Vagina (tissue), 2 donors: ENCODE measurements around the gene ANGPTL4. TPM values are rescaled to one million over a fixed set of nuclear protein-coding genes. Genes with fewer than 3 reads are reported as not detected.

Experiments used
- DNase-seq, 2 donors: peaks; one replicate each; pipeline ENCODE4 v3.0.0-alpha.2; 2017; ENCODE audit errors: extremely low spot score in 2 of 2
- H3K27ac ChIP-seq: fragments of 200-600 bp; sonication (generic); one replicate; pipeline ENCODE4 v1.5.1; 2019
- H3K27me3 ChIP-seq: fragments of 200-600 bp; sonication (generic); one replicate; pipeline ENCODE4 v1.5.1; 2019
- H3K36me3 ChIP-seq, 2 donors: fragments of 200-600 bp; sonication (generic); one replicate each; pipeline ENCODE4 v1.5.1; 2017 to 2019
- H3K4me1 ChIP-seq: fragments of 200-600 bp; sonication (generic); one replicate; pipeline ENCODE4 v1.5.1; 2019
- H3K4me3 ChIP-seq, 2 donors: fragments of 200-600 bp; sonication (generic); 1 replicate in 1 of 2; 2 replicates in 1 of 2; pipeline ENCODE4 v1.5.1; 2016 to 2019
- H3K9me3 ChIP-seq: fragments of 200-600 bp; sonication (generic); one replicate; pipeline ENCODE4 v1.5.1; 2019
- CTCF ChIP-seq, 3 experiments: fragments of 450-650 bp in 2 of 3; fragments of 200-600 bp in 1 of 3; sonication (generic) in 1 of 3; IDR thresholded peaks; one replicate each; pipeline ENCODE4 v1.5.1; 2017 to 2019; ENCODE audit warnings: antibody characterized with exemption in 3 of 3, mild to moderate bottlenecking in 2 of 3, moderate library complexity in 2 of 3
- POLR2A ChIP-seq, 2 donors: fragments of 450-650 bp; IDR thresholded peaks; one replicate each; pipeline ENCODE4 v1.6.1; 2017; ENCODE audit warnings: antibody characterized with exemption in 2 of 2, mild to moderate bottlenecking in 2 of 2, moderate library complexity in 2 of 2
- POLR2AphosphoS5 ChIP-seq, 2 donors: sonication (generic); formaldehyde crosslinking; IDR thresholded peaks; one replicate each; pipeline ENCODE4 v1.9.0; 2017; ENCODE audit warnings: antibody characterized with exemption in 2 of 2, mild to moderate bottlenecking in 2 of 2, low read depth in 1 of 2; ENCODE audit not compliant: insufficient read depth in 1 of 2
- intact Hi-C: fragments of 100-400 bp; cut with DNase I; formaldehyde crosslinking; loops from one replicate; pipeline ENCODE4 v1.15.1; 2023
- microRNA-seq: library from miRNA; unstranded; fragments of <30 nt; microRNA quantifications from one replicate; pipeline ENCODE4, GENCODE V29; 2017; ENCODE audit warnings: borderline number of aligned reads, borderline replicate concordance
- small RNA-seq: library from RNA; depleted of rRNA; stranded (forward); fragments of <200 nt; gene quantifications from one replicate; pipeline ENCODE3, GENCODE V24; 2016
- total RNA-seq: library from RNA; depleted of rRNA; stranded (reverse); fragments of >200 nt; gene quantifications from one replicate; pipeline ENCODE4 v1.2.3, GENCODE V29; 2016

ANGPTL4 gene
- total RNA-seq, 1 donor from 2014 or later, result 92.8 TPM

GRCh38 chr19:8416796-8417195, 52.8 kb downstream of the ANGPTL4 start:
- Histone ChIP-seq H3K27me3 (no peaks in the 10 kb centered on the region), H3K27ac (no peak overlapping the region), H3K4me3 (no peak overlapping the region), H3K4me1 (peaks cover 25% of the 10 kb centered on the region), H3K9me3 (no peaks in the 10 kb centered on the region), H3K36me3 (no peaks in the 10 kb centered on the region)
- intact Hi-C loops, result no loop called here
- no peak for DNase-seq
- no peak for TF ChIP-seq CTCF (IDR thresholded peaks at IDR 0.05)
- TF ChIP-seq POLR2A (IDR thresholded peaks at IDR 0.05), result no peak
- TF ChIP-seq POLR2AphosphoS5 (IDR thresholded peaks at IDR 0.05; ENCODE audit: insufficient read depth in 1 of 2, low read depth in 1 of 2), result no peak

- Histone ChIP-seq H3K4me1 (peaks cover 19% of the 10 kb centered on the region), H3K9me3 (no peaks in the 10 kb centered on the region)
- no peak for DNase-seq
Observed at GRCh38 chr19:8421484-8422461, 57.8 kb downstream of the ANGPTL4 start.

GRCh38 chr19:8423817-8424223, 59.9 kb downstream of the ANGPTL4 start:
- TF ChIP-seq CTCF (IDR thresholded peaks at IDR 0.05) (no peak), POLR2A (IDR thresholded peaks at IDR 0.05) (no peak), POLR2AphosphoS5 (IDR thresholded peaks at IDR 0.05; ENCODE audit: insufficient read depth in 1 of 2, low read depth in 1 of 2) (peak; percentile 86 to 96)
- intact Hi-C loops, result no loop called here
- Histone ChIP-seq H3K36me3 (peaks cover 0 to 5% of the 10 kb centered on the region in 2 donors), H3K4me3 (peak overlapping the region; percentile 2 to 25), H3K27ac (peak overlapping the region; percentile 76), H3K27me3 (no peaks in the 10 kb centered on the region), H3K9me3 (no peaks in the 10 kb centered on the region), H3K4me1 (peaks cover 14% of the 10 kb centered on the region)
- DNase-seq, result peak in 1 of 2 donors; percentile 95

More at GRCh38 chr19:8421484-8422461, 57.8 kb downstream of the ANGPTL4 start:
- TF ChIP-seq CTCF (IDR thresholded peaks at IDR 0.05), result no peak
- TF ChIP-seq POLR2A (IDR thresholded peaks at IDR 0.05), result no peak
- no peak overlapping the region for H3K4me3 ChIP-seq
- no peaks in the 10 kb centered on the region for H3K27me3 ChIP-seq
- H3K27ac ChIP-seq, result no peak overlapping the region
- H3K36me3 ChIP-seq, result peaks cover 0 to 5% of the 10 kb centered on the region in 2 donors
- intact Hi-C loops, result no loop called here

Small RNAs within 50 kb of the gene (microRNA-seq; reads per million reads assigned to microRNA genes)
- 1.9 reads per million for gene MIR4999

Small RNAs within 50 kb of the gene (small RNA-seq; reads per million reads assigned to genes)
- gene MIR4999, result not detected

Other genes with a start within 250 kb of the ANGPTL4 start
- not detected for gene FBN3, start 214.6 kb upstream of the ANGPTL4 start, total RNA-seq
- gene CERS4, start 154.8 kb upstream of the ANGPTL4 start, total RNA-seq, result 81.5 TPM
- 27.3 TPM for gene CD320, start 55.8 kb upstream of the ANGPTL4 start, total RNA-seq
- 24.6 TPM for gene NDUFA7, start 42.8 kb upstream of the ANGPTL4 start, total RNA-seq
- 516 TPM for gene RPS28, start 42.7 kb upstream of the ANGPTL4 start, total RNA-seq
- gene KANK3, start 20.9 kb upstream of the ANGPTL4 start, total RNA-seq, result 20.9 TPM
- gene RAB11B, start 26.2 kb downstream of the ANGPTL4 start, total RNA-seq, result 88.1 TPM
- 146 TPM for gene MARCHF2, start 49.1 kb downstream of the ANGPTL4 start, total RNA-seq
- gene HNRNPM, start 80.8 kb downstream of the ANGPTL4 start, total RNA-seq, result 140 TPM
- 0.49 TPM for gene PRAM1, start 138.5 kb downstream of the ANGPTL4 start, total RNA-seq
- 27.5 TPM for gene ZNF414, start 150.0 kb downstream of the ANGPTL4 start, total RNA-seq
- 20.4 TPM for gene MYO1F, start 213.3 kb downstream of the ANGPTL4 start, total RNA-seq
- 66.3 TPM for gene ADAMTS10, start 246.6 kb downstream of the ANGPTL4 start, total RNA-seq